ENCODE results near the gene MYO9B.
"Not testable (repeated sequence)": the region's sequence is repeated elsewhere in the genome, so short reads cannot be mapped to it uniquely, and the experiment has no call there.

Gene MYO9B

DNA sequence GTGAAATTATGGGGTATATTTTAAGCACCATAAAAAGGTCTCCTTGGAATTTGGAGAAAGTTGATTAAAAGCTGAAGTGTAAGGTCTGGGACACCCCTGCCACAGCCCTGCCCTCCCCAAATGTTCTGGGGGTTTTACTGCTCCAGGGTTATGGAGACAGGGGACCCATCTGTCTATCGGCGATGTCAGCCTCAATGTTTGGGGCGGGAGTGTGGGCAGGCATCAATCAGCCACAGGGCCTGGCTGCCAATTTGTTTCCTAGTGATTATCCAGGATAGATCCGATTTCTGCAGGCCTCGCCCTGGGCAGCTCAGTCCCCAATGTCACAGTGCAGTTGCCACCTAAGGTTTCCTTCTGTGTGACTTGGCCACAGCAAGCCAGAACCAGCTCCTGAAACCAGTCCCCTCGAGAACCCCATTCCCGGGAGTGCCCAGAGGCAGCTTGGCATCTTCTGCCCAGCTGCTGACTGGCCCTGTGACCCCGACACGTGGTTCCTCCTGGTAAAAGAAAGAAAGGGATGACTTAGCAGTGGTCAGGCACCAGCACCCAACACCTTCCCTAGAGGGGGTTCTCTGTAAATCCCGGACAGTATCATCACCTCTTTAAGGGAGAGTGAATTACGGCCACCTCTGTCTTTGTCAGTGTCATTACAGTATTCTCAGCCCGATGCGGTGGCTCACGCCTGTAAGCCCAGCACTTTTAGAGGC is 41.6 kb downstream of the MYO9B start:
- no peak for DNase-seq

DNA sequence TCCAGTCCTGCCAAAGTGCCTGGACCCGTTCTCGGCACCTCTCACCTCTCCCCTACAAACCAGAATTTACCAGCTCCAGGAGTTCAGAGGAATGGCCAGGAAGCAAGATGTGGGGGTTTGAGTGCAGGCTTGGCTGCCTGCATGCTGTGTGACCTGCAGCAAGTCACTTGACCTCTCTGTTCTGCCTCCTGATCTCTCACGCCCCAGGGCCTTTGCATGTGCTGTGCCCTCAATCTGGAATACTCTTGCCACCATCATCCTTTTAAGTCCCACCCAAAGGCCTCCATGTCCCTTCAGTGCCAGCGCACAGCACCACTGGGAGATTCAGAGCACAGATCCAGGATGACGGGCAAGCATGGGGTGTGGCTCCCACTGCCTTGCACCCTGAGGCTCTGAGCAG is 43.4 kb downstream of the MYO9B start:
- no peak for DNase-seq

DNA sequence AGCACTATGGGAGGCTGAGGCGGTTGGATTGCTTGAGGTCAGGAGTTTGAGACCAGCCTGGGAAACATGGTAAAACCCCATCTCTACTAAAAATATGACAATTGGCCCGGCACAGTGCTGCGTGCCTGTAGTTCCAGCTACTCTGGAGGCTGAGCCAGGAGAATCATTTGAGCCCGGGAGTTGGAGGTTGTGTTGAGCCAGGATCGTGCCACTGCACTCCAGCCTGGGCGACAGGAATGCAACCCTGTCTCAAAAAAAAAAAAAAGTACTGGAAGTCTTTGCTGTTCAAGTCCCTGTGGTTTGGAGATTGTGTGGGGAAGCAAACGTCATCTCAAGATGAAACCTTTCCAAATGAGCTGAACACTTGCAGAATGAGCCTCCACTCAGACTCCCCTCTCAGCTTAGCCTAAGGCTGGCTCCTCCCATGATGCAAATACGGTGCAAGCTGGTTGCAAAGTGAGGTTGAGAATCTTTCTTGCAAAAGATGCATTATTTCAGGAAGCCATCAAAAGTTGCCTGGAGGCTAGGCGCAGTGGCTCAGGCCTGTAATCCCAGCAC is 46.2 kb downstream of the MYO9B start:
- DNase-seq, result no peak

DNA sequence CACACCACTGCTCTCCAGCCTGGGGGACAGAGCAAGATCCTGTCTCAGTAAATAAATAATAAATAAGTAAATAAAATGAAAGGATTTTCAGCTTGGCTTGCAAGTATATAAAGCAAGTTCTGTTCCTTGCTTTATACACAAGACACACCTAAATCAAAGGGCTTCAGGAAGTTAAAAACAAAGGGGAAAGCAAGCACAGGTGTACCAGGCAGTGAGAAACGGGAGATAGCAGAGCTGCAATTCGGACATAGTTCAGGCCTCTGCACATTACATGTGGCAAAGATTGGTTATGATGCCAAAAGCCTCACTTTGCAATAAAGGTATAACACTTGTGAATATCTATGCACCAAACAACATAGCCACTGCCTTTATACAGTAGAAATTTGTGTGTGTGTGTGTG is 47.5 kb downstream of the MYO9B start:
- DNase-seq, result no peak

DNA sequence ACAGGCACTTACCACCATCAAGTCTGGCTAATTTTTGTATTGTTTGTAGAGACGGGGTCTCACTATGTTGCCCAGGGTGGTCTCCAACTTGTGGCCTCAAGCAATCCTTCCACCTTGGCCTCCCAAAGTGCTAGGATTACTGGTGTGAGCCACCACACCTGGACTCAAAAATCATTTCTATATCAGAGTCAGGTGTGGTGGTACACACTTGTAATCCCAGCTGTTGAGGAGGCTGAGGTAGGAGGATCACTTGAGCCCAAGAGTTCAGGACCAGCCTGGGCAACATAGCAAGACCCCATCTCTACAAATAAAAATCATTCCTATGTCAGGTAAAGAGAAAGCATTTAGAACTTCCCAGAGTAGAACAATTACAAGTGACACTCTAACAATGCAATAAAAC is 48.4 kb downstream of the MYO9B start:
- DNase-seq, result no peak

DNA sequence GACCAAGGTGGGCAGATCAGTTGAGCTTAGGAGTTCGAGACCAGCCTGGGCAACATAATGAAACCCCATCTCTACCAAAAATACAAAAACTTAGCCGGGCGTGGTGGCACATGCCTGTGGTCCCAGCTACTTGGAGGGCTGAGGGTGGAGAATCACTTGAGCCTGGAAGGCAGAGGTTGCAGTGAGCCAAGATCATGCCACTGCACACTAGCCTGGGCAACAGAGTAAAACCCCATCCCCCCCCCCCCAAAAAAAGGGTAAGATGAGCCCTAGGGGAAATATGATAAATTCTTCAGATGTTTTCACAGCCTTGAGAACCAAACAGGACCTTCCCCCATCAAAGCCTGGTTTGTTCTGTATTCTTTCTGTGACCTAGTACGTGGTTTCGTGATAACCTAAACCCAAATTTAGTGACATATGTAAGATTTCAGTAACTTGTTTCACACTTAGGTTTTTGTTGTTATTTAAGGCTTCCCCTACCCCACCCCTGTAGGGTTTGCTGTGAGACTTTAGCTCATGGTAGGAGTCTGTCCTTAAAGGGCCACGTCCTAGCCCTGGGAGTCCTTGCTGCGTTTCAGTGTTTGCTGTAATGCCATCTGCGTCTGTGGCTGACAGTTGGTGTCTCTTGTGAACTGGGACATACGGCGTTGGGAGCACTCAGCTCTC is 49.6 kb downstream of the MYO9B start:
- no peak for DNase-seq

DNA sequence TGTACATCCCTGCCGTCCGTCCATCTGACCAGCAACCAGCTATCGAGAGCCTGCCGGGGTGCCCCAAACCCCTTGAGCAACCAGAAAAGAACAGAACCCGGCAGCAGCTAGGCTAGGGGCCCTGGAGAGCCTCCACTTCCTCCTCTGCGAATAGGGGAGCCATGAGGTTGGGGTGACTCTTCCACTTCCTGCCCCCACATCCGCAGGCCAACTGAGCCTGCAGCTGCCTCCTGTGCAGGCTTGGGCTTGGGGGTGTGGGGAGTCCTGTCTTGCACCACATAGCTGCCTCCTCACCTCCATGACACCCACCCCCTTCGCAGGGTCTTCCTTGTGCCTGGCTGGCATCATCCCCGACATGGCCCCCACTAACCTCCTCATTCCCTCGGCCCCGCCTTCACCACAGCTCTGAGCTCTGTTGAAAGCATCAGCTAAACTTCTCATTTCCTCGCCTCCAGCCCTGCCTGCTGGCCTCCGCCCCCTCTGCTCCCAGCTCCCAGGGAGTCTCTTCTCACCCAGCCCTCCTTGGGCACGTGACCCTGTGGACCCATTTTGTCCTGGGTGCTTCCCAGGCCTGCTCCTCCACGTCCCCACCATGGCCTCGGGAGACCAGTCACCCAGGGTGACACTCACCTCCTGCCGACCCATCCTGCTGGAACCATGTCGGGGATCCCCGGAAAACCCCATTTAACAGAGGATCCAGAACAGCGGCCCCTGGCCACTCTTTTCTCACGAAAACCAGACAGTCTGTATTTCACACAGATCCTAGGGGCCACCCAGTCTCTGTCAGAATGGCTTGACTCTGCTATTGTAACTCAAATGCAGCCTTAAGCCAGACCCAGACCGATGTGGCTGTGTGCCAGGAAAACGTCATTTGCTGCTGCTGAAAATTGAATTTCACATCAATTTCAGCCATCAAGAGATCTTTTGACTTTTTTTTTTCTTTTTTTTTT is 50.4 kb downstream of the MYO9B start:
- DNase-seq, result no peak

DNA sequence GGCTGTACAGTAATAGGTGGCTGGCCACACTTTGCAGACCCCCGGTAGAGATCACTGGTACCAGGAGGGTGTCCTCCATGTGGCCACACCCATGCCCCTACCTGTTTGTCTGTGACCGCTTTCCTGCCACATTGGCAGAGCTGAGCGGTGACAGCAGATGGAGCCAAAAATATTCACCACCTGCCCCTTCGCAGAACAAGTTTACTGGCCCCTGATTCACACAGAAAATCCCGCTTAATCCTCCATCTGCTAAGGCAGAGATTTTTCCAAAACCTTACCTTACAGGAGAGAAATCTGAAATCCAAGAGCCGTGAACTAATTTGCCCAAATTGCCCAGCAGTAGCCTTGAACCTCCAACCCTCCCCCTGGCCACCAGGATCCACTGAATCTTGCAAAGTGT is 52.1 kb downstream of the MYO9B start:
- no peak for DNase-seq

DNA sequence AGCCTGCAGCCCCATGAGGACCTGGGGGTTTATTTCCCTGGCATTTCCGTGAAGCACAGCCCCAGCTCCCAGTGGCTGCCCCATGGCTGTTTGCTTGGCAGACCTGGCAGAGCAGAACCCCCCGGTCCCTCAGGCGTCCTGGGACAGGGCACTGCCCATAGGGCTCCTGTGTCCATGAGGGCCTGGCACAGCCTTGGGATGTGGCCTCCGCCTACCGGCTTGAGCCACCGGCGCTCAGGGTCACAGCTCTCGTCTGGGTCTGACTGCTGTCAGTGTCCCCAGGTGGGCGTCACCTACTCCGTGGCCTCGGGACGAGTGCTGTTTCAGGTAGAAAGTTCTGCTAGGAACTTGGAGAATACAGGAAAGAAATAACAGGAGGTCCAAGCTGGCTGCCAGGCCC is 52.8 kb downstream of the MYO9B start:
- DNase-seq, result no peak

DNA sequence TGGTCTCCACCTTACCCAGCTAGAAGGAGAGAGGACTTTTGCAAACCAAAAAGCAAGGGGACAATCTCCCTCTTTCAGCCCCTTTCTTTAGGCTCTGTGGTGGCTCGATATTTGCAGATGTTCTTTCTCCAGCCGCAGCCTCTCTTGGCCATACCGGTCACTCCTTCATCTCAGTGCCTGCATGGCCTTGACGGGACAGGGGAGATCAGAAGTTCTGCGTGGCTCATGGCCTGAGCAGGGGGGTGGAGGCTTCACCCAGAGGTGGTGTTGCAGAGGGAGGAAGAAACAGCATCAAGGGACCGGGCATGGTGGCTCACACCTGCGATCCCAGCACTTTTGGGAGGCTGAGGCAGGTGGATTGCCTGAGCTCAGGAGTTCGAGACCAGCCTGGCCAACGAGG is 53.2 kb downstream of the MYO9B start:
- no peak for DNase-seq

DNA sequence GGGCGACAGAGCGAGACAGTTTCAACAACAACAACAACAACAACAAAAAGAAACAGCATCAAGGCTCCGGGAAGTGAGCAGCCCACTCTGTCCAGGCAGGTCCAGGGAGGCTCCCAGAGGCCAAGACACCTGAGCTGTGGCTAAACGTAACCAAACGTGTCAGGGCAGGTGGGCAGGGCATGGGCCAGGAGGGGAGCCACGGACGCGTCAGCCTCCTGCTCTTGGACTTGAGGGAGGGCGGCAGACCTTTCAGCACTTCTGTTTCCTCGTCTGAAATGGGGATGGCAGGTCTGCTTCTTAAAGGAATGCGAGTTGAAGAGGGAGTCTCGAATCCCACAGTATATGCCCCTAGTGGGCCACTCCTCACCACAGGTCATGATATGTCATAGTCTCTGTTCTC is 53.8 kb downstream of the MYO9B start:
- no peak for DNase-seq

DNA sequence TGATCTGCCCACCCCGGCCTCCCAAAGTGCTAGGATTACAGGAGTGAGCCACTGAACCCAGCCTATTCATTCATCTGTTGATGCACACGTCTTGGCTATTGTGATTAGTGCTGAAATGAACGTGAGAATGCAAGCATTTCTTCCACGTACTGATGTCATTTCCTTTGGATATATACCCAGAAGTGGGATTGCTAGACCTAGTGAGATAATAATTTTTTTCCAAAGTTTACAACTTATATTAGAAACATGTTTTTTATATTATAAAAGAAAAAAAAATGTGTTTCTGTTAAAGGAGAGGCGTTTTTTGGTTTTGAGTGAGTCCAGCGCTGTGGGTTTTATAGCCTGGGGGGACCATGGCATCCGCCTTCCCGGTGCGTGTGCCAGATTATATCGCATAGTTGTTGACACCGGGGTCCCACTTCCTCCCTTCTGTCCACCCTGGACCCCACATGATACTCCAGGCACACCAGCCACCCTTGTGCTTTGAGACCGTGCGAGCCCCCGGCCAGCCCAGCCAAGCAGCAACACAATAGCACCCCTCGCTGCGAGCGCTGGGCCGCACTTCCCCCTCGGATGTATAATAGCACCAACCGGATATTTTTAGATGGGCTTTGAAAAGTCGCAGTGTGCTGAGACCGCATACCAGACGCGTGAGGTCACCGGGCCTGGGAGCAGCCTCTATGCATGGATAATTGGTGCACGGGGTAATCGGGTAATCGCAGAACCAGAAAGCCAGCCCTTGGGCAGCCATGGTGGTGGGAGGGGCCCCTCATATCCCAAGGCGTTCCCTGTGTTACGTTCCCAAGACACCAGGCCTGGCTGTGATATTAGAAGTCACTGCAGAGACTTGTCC is 59.6 kb downstream of the MYO9B start:
- DNase-seq, result peak; percentile 90

DNA sequence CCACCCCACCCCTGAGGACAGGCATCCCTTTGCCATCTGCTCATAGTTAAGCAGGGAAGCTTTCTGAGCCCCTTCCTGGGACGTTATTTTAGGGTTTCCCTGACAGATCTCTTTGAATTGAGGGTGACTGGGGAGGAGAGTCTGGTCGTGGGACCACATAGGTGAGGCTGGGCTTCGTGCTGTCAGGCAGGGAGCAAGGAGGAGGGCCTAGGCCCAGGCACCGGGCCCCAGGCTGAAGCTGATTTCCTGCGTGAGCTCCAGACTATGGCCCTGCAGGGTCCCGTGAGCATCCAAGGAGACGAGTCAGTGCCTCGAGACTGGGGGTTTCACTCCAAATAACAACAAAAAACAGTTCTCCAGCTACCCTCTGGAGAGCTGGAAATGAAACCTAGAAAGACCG is 60.4 kb downstream of the MYO9B start:
- no peak for DNase-seq

DNA sequence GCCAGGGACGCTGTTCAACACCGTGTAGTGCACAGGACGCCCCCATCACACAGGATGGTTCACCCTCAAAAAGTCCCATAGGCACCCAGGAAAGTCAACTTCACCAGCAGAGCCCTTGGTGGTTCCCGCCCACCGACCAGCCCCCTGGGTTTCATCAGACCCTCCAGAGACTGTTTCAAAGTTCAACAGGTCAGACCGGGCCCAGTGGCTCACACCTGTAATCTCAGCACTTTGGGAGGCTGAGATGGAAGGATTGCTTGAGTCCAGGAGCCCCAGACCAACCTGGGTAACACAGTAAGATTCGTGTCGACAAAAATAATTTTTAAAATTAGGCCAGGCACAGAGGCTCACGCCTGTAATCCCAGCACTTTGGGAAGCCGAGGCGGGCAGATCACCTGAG is 61.0 kb downstream of the MYO9B start:
- no peak for DNase-seq

DNA sequence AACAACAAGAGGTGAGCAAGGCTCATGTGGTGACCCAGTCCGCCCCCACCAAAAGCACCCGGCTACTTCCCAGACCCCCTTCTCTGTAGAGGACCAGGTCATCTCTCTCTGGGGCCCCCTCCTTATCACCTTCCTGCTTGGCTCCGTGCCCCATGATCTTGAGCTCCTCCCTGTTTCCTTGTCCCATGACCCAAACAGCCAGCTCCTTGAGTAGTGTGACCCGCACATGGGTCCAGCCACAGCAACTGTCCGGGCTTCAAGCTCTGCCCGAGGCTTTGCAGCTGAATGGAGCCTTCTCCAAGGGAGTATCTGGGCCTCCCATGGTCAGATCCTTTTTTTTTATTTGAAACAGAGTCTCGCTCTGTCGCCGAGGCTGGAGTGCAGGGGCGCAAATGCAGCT is 61.8 kb downstream of the MYO9B start:
- DNase-seq, result no peak

DNA sequence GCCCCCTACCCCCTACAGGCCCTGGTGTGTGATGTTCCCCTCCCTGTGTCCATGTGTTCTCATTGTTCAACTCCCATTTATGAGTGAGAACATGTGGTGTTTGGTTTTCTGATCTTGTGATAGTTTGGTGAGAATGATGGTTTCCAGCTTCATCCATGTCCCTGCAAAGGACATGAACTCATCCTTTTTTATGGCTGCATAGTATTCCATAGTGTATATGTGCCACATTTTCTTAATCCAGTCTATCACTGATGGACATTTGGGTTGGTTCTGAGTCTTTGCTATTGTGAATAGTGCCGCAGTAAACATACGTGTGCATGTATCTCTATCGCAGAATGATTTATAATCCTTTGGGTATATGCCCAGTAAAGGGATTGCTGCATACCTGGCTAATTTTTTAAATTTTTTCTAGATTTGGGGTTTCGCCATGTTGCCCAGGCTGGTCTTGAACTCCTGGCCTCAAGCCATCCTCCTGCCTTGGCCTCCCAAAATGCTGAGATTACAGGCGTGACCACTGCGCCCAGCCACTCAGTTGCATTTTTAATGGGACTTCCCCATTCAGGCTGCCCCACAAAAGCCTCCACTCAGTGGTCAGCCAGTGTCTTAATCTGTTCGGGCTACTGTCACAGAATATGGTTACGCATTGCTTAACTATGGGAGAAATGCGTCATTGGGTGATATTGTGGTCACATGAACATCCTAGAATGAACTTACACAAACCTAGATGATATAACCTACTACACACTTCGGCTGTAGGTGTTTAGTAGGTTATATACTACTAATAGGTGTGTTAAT is 62.7 kb downstream of the MYO9B start:
- not testable (repeated sequence) for DNase-seq

DNA sequence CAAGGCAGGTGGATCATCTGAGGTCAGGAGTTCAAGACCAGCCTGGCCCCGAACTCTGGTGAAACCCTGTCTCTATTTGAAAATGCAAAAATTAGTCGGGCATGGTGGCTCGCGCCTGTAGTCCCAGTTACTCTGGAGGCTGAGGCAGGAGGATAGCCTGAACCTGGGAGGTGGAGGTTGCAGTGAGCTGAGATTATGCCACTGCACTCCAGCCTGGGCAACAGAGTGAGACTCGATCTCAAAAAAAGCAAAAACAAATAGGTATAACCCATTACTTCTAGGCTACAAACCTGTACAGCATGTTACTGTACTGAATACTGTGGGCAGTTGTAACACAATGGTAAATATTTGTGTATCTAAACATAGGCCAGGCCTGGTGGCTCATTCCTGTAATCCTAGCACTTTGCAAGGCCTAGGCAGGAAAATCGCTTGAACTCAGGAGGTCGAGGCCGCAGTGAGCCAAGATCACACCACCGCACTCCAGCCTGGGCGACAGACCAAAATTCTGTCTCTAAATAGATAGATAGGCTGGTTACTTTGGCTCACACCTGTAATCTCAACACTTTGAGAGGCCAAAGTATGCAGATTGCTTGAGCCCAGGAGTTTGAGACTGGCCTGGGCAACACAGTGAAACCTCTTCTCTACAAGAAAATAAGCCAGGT is 63.5 kb downstream of the MYO9B start:
- no peak for DNase-seq

DNA sequence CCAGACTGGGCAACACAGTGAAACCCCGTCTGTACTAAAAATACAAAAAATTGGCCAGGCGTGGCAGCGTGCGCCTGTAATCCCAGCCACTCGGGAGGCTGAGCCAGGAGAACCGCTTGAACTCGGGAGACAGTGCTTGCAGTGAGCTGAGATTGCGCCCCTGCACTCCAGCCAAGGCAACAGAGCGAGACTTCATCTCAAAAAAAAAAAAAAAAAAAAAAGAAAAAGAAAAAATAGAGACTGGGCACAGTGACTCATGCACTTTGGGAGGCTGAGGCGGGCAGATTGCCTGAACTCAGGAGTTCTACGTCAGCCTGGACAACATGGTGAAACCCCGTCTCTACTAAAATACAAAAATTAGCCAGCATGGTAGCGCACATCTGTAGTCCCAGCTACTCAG is 69.2 kb downstream of the MYO9B start:
- not testable (repeated sequence) for DNase-seq

DNA sequence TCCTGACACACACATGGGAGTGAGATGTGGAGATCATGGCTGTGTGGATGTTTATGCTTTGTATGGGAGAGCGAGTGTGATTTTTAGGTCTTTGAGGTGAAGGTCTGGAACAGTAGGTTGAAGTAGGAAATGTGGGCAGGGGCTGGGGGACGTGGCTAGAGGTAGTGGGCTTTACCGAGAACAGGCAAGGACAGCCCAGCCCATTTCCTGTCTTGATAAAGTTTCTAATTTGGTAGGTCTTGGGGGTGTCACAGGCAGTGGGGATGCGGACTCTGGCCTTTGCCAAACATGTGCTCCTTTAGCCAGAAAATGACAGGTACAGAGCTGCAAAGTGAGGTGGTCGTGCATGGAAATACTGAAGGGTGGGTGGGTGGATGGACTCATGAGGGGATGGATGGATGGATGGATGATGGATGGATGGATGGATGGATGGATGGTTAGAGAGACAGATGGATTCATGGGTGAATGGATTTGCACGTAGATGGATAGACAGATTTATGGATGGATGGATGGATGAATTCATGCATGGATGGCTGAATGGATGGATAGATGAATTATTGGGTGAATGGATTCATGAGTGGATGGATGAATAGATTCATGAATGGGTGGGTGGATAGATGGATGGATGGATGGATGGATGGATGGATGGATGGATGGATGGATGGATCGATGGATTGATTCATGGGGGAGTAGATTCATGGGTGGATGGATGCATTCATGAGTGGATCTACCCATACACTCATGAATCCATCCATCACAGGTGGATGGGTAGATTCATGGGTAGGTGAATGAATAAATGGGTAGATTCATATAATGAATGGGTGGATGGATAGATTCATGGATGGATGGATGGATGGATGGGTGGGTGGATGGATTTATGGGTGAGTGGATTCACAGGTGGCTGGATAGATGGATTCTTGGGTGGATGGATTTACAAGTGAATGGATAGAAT is 70.2 kb downstream of the MYO9B start:
- DNase-seq, result no peak

DNA sequence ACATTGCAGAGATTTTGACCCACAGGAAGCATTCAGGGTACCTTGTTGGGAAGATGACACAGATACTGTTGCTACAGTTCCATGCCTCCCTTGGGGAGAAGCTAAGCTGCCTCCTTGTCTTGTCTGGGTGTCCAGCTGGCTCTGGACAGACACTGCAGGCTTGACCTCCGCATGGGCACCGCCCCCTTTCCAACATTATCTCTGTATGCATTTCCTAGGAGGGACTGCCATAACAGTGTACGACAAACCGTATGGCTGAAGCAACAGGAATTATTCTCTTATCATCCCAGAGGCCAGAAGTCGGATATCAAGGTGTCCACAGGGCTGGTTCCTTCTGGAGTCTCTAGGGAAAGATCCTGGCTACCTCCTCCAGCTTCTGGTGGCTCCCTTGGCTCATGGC is 72.6 kb downstream of the MYO9B start:
- DNase-seq, result no peak
